Measurements from ENCODE around the gene ERFL.

Gene ERFL

GRCh38 chr19:41892173-41892902, 35.9 kb downstream of the ERFL start:
- H3K4me3 ChIP-seq (ENCODE audit: insufficient read length, low read depth) = no peak overlapping the region
- no peak overlapping the region for H3K9ac ChIP-seq (ENCODE audit: insufficient read length, low read depth)
- H3K4me1 ChIP-seq (ENCODE audit: insufficient read depth, insufficient read length) = peaks cover 8% of the 10 kb centered on the region
- H3K36me3 ChIP-seq (ENCODE audit: insufficient read depth, insufficient read length, low read length) = peaks cover 44% of the 10 kb centered on the region
- no peaks in the 10 kb centered on the region for H3K9me3 ChIP-seq (ENCODE audit: insufficient read depth, low read length)
- TF ChIP-seq SUZ12 (IDR thresholded peaks at IDR 0.05; ENCODE audit: extremely low read depth, insufficient read depth, insufficient read length) = no peak
- H3K27me3 ChIP-seq (ENCODE audit: insufficient read depth, insufficient read length) = no peaks in the 10 kb centered on the region
- no peak for DNase-seq (ENCODE audit: low read depth, low spot score)

- Histone ChIP-seq H3K9me3 (ENCODE audit: insufficient read depth, low read length) (no peaks in the 10 kb centered on the region), H3K4me3 (ENCODE audit: insufficient read length, low read depth) (no peak overlapping the region), H3K36me3 (ENCODE audit: insufficient read depth, insufficient read length, low read length) (peaks cover 41% of the 10 kb centered on the region), H3K27me3 (ENCODE audit: insufficient read depth, insufficient read length) (no peaks in the 10 kb centered on the region), H3K4me1 (ENCODE audit: insufficient read depth, insufficient read length) (peaks cover 5% of the 10 kb centered on the region), H3K9ac (ENCODE audit: insufficient read length, low read depth) (no peak overlapping the region)
- DNase-seq (ENCODE audit: low read depth, low spot score) = no peak
- no peak for TF ChIP-seq SUZ12 (IDR thresholded peaks at IDR 0.05; ENCODE audit: extremely low read depth, insufficient read depth, insufficient read length)
- no peak for TF ChIP-seq YY1 (IDR thresholded peaks at IDR 0.05; ENCODE audit: insufficient read depth, insufficient read length)
- TF ChIP-seq ZNF274 (IDR thresholded peaks at IDR 0.05; ENCODE audit: low read depth, low read length) = no peak
Measured at GRCh38 chr19:41890936-41891335, 37.3 kb downstream of the ERFL start.

DNA sequence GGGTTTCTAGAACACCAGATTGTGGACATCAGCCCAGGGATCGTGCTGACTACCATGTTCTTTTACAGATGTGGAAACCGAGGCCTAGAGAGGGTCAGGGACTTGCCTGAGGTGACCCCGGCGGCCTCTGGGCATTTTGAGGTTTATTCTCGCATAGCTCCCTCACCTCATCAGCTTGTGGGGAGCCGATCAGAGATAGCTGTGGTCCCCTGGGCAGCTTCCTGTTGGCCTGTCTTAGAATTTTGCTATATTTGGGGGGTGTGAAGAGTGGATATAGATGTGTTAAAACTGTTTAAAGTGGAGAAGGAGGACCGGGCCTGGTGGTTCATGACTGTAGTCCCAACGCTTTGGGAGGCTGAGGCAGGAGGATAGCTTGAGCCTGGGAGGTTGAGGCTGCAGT, 38.4 kb downstream of the ERFL start:
- no peak for TF ChIP-seq YY1 (IDR thresholded peaks at IDR 0.05; ENCODE audit: insufficient read depth, insufficient read length)
- TF ChIP-seq SUZ12 (IDR thresholded peaks at IDR 0.05; ENCODE audit: extremely low read depth, insufficient read depth, insufficient read length) = no peak
- no peak for TF ChIP-seq ZNF274 (IDR thresholded peaks at IDR 0.05; ENCODE audit: low read depth, low read length)
- Histone ChIP-seq H3K27me3 (ENCODE audit: insufficient read depth, insufficient read length) (no peaks in the 10 kb centered on the region), H3K4me1 (ENCODE audit: insufficient read depth, insufficient read length) (peaks cover 5% of the 10 kb centered on the region), H3K36me3 (ENCODE audit: insufficient read depth, insufficient read length, low read length) (peaks cover 32% of the 10 kb centered on the region), H3K9ac (ENCODE audit: insufficient read length, low read depth) (no peak overlapping the region), H3K4me3 (ENCODE audit: insufficient read length, low read depth) (no peak overlapping the region), H3K9me3 (ENCODE audit: insufficient read depth, low read length) (no peaks in the 10 kb centered on the region)
- DNase-seq (ENCODE audit: low read depth, low spot score) = no peak

- DNase-seq (ENCODE audit: low read depth, low spot score) = no peak
- Histone ChIP-seq H3K27me3 (ENCODE audit: insufficient read depth, insufficient read length) (no peaks in the 10 kb centered on the region), H3K9ac (ENCODE audit: insufficient read length, low read depth) (no peak overlapping the region), H3K4me3 (ENCODE audit: insufficient read length, low read depth) (no peak overlapping the region), H3K36me3 (ENCODE audit: insufficient read depth, insufficient read length, low read length) (peaks cover 28% of the 10 kb centered on the region), H3K4me1 (ENCODE audit: insufficient read depth, insufficient read length) (peaks cover 2% of the 10 kb centered on the region), H3K9me3 (ENCODE audit: insufficient read depth, low read length) (no peaks in the 10 kb centered on the region)
- no peak for TF ChIP-seq ZNF274 (IDR thresholded peaks at IDR 0.05; ENCODE audit: low read depth, low read length)
- no peak for TF ChIP-seq SUZ12 (IDR thresholded peaks at IDR 0.05; ENCODE audit: extremely low read depth, insufficient read depth, insufficient read length)
- no peak for TF ChIP-seq YY1 (IDR thresholded peaks at IDR 0.05; ENCODE audit: insufficient read depth, insufficient read length)
Measured at GRCh38 chr19:41888926-41889325, 39.3 kb downstream of the ERFL start.

- peaks cover 4% of the 10 kb centered on the region for H3K4me1 ChIP-seq (ENCODE audit: insufficient read depth, insufficient read length)
Measured at GRCh38 chr19:41887711-41888382, 40.4 kb downstream of the ERFL start.

GRCh38 chr19:41886761-41887710, 41.2 kb downstream of the ERFL start:
- Histone ChIP-seq H3K36me3 (ENCODE audit: insufficient read depth, insufficient read length, low read length) (peaks cover 19% of the 10 kb centered on the region), H3K9me3 (ENCODE audit: insufficient read depth, low read length) (no peaks in the 10 kb centered on the region), H3K4me1 (ENCODE audit: insufficient read depth, insufficient read length) (peaks cover 2% of the 10 kb centered on the region), H3K9ac (ENCODE audit: insufficient read length, low read depth) (peak overlapping the region; percentile 51), H3K27me3 (ENCODE audit: insufficient read depth, insufficient read length) (peaks cover 18% of the 10 kb centered on the region), H3K4me3 (ENCODE audit: insufficient read length, low read depth) (no peak overlapping the region)
- TF ChIP-seq YY1 (IDR thresholded peaks at IDR 0.05; ENCODE audit: insufficient read depth, insufficient read length) (no peak), ZNF274 (IDR thresholded peaks at IDR 0.05; ENCODE audit: low read depth, low read length) (no peak), SUZ12 (IDR thresholded peaks at IDR 0.05; ENCODE audit: extremely low read depth, insufficient read depth, insufficient read length) (no peak)
- DNase-seq (ENCODE audit: low read depth, low spot score) = no peak

More at GRCh38 chr19:41887711-41888382, 40.4 kb downstream of the ERFL start:
- Histone ChIP-seq H3K9me3 (ENCODE audit: insufficient read depth, low read length) (no peaks in the 10 kb centered on the region), H3K4me3 (ENCODE audit: insufficient read length, low read depth) (no peak overlapping the region), H3K36me3 (ENCODE audit: insufficient read depth, insufficient read length, low read length) (peaks cover 27% of the 10 kb centered on the region), H3K9ac (ENCODE audit: insufficient read length, low read depth) (peak overlapping the region; percentile 51), H3K27me3 (ENCODE audit: insufficient read depth, insufficient read length) (peaks cover 10% of the 10 kb centered on the region)
- peak; percentile 36 for DNase-seq (ENCODE audit: low read depth, low spot score)
- TF ChIP-seq SUZ12 (IDR thresholded peaks at IDR 0.05; ENCODE audit: extremely low read depth, insufficient read depth, insufficient read length) (no peak), YY1 (IDR thresholded peaks at IDR 0.05; ENCODE audit: insufficient read depth, insufficient read length) (no peak), ZNF274 (IDR thresholded peaks at IDR 0.05; ENCODE audit: low read depth, low read length) (no peak)

Data from NT2/D1 (cell line).